Measurements from ENCODE around the gene DGKI. TPM values are rescaled to one million over a fixed set of nuclear protein-coding genes. Genes with fewer than 3 reads are reported as not detected.

Gene DGKI
- total RNA-seq, 1 experiment from 2014 or later = 1.1 TPM

GRCh38 chr7:137684776-137685175 is 162.0 kb downstream of the DGKI start:
- DNase-seq (ENCODE audit: low read depth) = no peak
- in situ Hi-C loops (cut with HindIII; ENCODE audit: low pct_unique_long_range_greater_than_20kb, low sequenced_read_pairs) = no loop called here

- no peak for DNase-seq (ENCODE audit: low read depth)
- in situ Hi-C loops (cut with HindIII; ENCODE audit: low pct_unique_long_range_greater_than_20kb, low sequenced_read_pairs) = no loop called here
Measured at GRCh38 chr7:137684316-137684715, 162.5 kb downstream of the DGKI start.

- in situ Hi-C loops (cut with HindIII; ENCODE audit: low pct_unique_long_range_greater_than_20kb, low sequenced_read_pairs) = no loop called here
- peak; percentile 58 for DNase-seq (ENCODE audit: low read depth)
Measured at GRCh38 chr7:137682596-137682995, 164.2 kb downstream of the DGKI start.

- in situ Hi-C loops (cut with HindIII; ENCODE audit: low pct_unique_long_range_greater_than_20kb, low sequenced_read_pairs) = no loop called here
- DNase-seq (ENCODE audit: low read depth) = peak; percentile 23
Measured at GRCh38 chr7:137681657-137682562, 164.9 kb downstream of the DGKI start.

- in situ Hi-C loops (cut with HindIII; ENCODE audit: low pct_unique_long_range_greater_than_20kb, low sequenced_read_pairs) = no loop called here
- DNase-seq (ENCODE audit: low read depth) = no peak
Measured at GRCh38 chr7:137674551-137675409, 172.0 kb downstream of the DGKI start.

GRCh38 chr7:137674048-137674447 is 172.7 kb downstream of the DGKI start:
- DNase-seq (ENCODE audit: low read depth) = no peak
- in situ Hi-C loops (cut with HindIII; ENCODE audit: low pct_unique_long_range_greater_than_20kb, low sequenced_read_pairs) = no loop called here

- in situ Hi-C loops (cut with HindIII; ENCODE audit: low pct_unique_long_range_greater_than_20kb, low sequenced_read_pairs) = no loop called here
- DNase-seq (ENCODE audit: low read depth) = no peak
Measured at GRCh38 chr7:137671920-137672319, 174.9 kb downstream of the DGKI start.

GRCh38 chr7:137670222-137671064 is 176.3 kb downstream of the DGKI start:
- DNase-seq (ENCODE audit: low read depth) = peak; percentile 55
- in situ Hi-C loops (cut with HindIII; ENCODE audit: low pct_unique_long_range_greater_than_20kb, low sequenced_read_pairs) = no loop called here

- in situ Hi-C loops (cut with HindIII; ENCODE audit: low pct_unique_long_range_greater_than_20kb, low sequenced_read_pairs) = no loop called here
- DNase-seq (ENCODE audit: low read depth) = peak; percentile 31
Measured at GRCh38 chr7:137669706-137670105, 177.1 kb downstream of the DGKI start.

GRCh38 chr7:137668404-137668803 is 178.4 kb downstream of the DGKI start:
- DNase-seq (ENCODE audit: low read depth) = no peak
- in situ Hi-C loops (cut with HindIII; ENCODE audit: low pct_unique_long_range_greater_than_20kb, low sequenced_read_pairs) = no loop called here

GRCh38 chr7:137667633-137668387 is 179.0 kb downstream of the DGKI start:
- in situ Hi-C loops (cut with HindIII; ENCODE audit: low pct_unique_long_range_greater_than_20kb, low sequenced_read_pairs) = no loop called here
- peak; percentile 80 for DNase-seq (ENCODE audit: low read depth)

- no peak for DNase-seq (ENCODE audit: low read depth)
- in situ Hi-C loops (cut with HindIII; ENCODE audit: low pct_unique_long_range_greater_than_20kb, low sequenced_read_pairs) = no loop called here
Measured at GRCh38 chr7:137664846-137665245, 181.9 kb downstream of the DGKI start.

GRCh38 chr7:137661634-137662033 is 185.1 kb downstream of the DGKI start:
- DNase-seq (ENCODE audit: low read depth) = no peak
- in situ Hi-C loops (cut with HindIII; ENCODE audit: low pct_unique_long_range_greater_than_20kb, low sequenced_read_pairs) = no loop called here

- no peak for DNase-seq (ENCODE audit: low read depth)
- in situ Hi-C loops (cut with HindIII; ENCODE audit: low pct_unique_long_range_greater_than_20kb, low sequenced_read_pairs) = no loop called here
Measured at GRCh38 chr7:137658190-137658900, 188.4 kb downstream of the DGKI start.

GRCh38 chr7:137657476-137658189 is 189.1 kb downstream of the DGKI start:
- DNase-seq (ENCODE audit: low read depth) = no peak
- in situ Hi-C loops (cut with HindIII; ENCODE audit: low pct_unique_long_range_greater_than_20kb, low sequenced_read_pairs) = no loop called here

GRCh38 chr7:137656850-137657232 is 189.9 kb downstream of the DGKI start:
- in situ Hi-C loops (cut with HindIII; ENCODE audit: low pct_unique_long_range_greater_than_20kb, low sequenced_read_pairs) = no loop called here
- no peak for DNase-seq (ENCODE audit: low read depth)

Data from Caki2 (cell line).